GM12801 (cell line): ENCODE data around the gene AHDC1.

Experiments used
- CTCF ChIP-seq: IDR thresholded peaks from one replicate; pipeline ENCODE4 v1.5.1; 2011; ENCODE audit warnings: control low read depth; ENCODE audit not compliant: insufficient read length; ENCODE audit errors: extremely low read depth

Gene AHDC1

GRCh38 chr1:27606708-27607238 is 2.8 kb upstream of the AHDC1 start:
- no peak for TF ChIP-seq CTCF

DNA sequence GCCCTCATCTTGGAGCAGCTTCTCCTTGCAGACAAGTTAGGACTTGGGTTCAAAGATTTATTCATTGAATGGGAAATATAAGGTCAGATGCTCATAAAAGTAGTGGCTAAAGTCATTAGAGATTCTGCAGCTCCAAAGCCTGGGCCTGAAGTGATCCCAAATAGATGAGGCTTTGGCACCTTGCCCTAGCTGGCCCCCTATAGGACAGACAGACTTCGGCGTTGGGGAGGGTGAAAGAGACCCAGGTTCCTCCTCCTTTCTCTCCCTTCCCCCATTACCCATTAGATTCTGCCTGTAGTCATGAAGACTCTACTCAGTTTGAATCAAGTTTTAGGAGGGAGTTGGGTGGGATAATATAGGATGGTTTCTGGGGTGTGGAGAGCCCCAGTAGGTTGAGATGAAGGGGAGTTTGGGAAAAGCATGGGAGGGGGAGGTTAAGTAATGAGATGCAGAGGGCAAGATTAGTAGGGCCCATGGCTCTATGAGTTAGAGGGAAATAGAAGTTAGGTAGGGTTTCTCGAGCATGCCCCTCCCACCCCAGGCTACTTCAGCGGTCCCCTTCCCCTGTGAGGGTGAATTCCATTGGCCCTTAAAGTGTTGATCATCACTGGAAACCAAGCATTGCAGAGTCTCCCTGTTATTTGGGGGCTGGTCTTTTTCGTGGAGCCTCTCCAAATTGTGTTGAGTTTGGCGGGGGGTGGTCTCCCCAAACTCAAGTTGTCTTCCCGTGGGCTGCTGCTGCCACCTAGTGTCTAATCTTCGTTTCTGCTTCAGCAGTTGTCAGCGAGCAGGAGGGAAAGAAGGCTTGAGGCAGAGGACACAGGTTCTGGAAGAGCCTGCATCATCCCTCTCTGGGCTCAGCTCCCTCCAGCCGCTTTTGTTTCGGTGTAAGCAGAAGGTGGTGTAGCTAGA is 2.1 kb upstream of the AHDC1 start:
- peak; percentile 76 for TF ChIP-seq CTCF

- no peak for TF ChIP-seq CTCF
Observed at GRCh38 chr1:27605300-27605766, 1.4 kb upstream of the AHDC1 start.

GRCh38 chr1:27604579-27605299 is 795 bp upstream of the AHDC1 start:
- TF ChIP-seq CTCF = no peak

GRCh38 chr1:27603309-27603680 is 649 bp downstream of the AHDC1 start:
- TF ChIP-seq CTCF = no peak

DNA sequence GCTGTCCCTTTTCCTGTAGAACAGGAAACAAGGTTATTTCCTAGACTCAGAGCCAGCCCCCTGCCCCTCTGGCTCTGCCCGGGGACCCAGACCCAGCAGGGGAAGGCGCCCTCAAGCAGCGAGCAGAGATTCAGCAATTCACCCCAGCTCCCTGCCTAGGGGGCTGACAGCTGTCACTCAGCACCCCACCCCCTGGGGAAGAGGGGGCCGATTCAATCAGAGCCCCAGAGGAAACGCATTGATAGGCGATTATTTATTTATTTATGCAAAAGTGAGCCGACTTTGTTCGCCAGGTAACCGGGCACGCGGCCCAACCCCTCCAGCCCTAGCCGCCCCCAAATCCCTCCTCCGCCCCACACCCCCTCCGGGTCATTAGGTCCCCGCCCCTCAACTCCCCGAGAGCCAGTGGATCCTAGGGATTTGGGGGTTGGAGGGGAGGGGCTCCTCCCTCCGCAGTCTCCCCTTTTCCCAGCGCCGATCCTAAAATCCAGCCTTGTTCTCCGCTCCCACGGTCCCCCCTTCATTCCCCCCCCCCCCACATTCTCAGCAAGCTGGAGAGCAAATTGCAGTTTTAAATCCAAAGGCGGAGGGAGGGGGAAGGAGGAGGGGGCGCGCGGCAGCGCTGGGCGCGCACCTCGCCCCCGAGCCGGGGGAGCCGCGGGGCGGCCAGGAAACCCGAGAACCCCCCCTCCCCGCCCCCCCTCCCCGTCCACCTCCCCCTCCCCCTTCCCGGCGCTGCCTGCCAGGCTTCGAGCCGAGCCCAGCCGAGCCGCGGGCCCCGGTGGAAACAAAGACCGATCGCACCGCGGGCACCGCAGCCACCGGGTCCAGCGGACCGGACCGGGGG is 1.3 kb downstream of the AHDC1 start:
- no peak for TF ChIP-seq CTCF
